Stimulated activated CD8-positive, alpha-beta memory T cell treated with anti-CD3 and anti-CD28 coated beads, Interleukin-12 subunit alpha, Interleukin-12 subunit beta, amount 100 ng/mL, for 4 hours (primary cell): ENCODE results near the gene ELOVL3.
"Not testable (repeated sequence)": the region's sequence is repeated elsewhere in the genome, so short reads cannot be mapped to it uniquely, and the experiment has no call there.

Experiments used
- DNase-seq: peaks from one replicate; pipeline ENCODE4 v3.0.0-alpha.2; 2020; ENCODE audit warnings: low read depth

ELOVL3 gene

GRCh38 chr10:102225646-102226541, at the start of gene ELOVL3:
ELOVL3 (plus strand) TSS chr10:102226299; CDS start chr10:102226549, 250 bp downstream.
- DNase-seq: peak; percentile 61

- no peak for DNase-seq
These were observed 41.5 kb upstream of the ELOVL3 start for GRCh38 chr10:102184606-102185005.

GRCh38 chr10:102185272-102185671, 40.8 kb upstream of the ELOVL3 start:
- DNase-seq: no peak

- no peak for DNase-seq
These were observed 40.1 kb upstream of the ELOVL3 start for GRCh38 chr10:102185811-102186527.

GRCh38 chr10:102188298-102188940, 37.7 kb upstream of the ELOVL3 start:
- no peak for DNase-seq

GRCh38 chr10:102188941-102189898, 36.9 kb upstream of the ELOVL3 start:
- not testable (repeated sequence) for DNase-seq

- DNase-seq: no peak
These were observed 34.1 kb upstream of the ELOVL3 start for GRCh38 chr10:102191956-102192355.

GRCh38 chr10:102195296-102195870, 30.7 kb upstream of the ELOVL3 start:
- DNase-seq: no peak

- DNase-seq: no peak
These were observed 29.2 kb upstream of the ELOVL3 start for GRCh38 chr10:102196893-102197292.

GRCh38 chr10:102198027-102198426, 28.1 kb upstream of the ELOVL3 start:
- DNase-seq: no peak

GRCh38 chr10:102200751-102201640, 25.1 kb upstream of the ELOVL3 start:
- no peak for DNase-seq

- no peak for DNase-seq
These were observed 23.7 kb upstream of the ELOVL3 start for GRCh38 chr10:102202386-102202785.

GRCh38 chr10:102208311-102209035, 17.6 kb upstream of the ELOVL3 start:
- no peak for DNase-seq

GRCh38 chr10:102211615-102212299, 14.3 kb upstream of the ELOVL3 start:
- no peak for DNase-seq

- DNase-seq: not testable (repeated sequence)
These were observed 12.5 kb upstream of the ELOVL3 start for GRCh38 chr10:102213599-102213998.

GRCh38 chr10:102219370-102219769, 6.7 kb upstream of the ELOVL3 start:
- DNase-seq: no peak

GRCh38 chr10:102220612-102221011, 5.5 kb upstream of the ELOVL3 start:
- DNase-seq: no peak

GRCh38 chr10:102222797-102223196, 3.3 kb upstream of the ELOVL3 start:
- no peak for DNase-seq

- DNase-seq: no peak
These were observed 407 bp downstream of the ELOVL3 start for GRCh38 chr10:102226542-102226870.
